CD4-positive, alpha-beta T cell treated with Interleukin-6 at 100 ng/mL for 8 hours (primary cell): ENCODE measurements around the gene PHKG1.
"Not testable (repeated sequence)": the region's sequence is repeated elsewhere in the genome, so short reads cannot be mapped to it uniquely, and the experiment has no call there.

Source experiments
- DNase-seq: peaks from one replicate; pipeline ENCODE4 v3.0.0-alpha.2; 2020; ENCODE audit warnings: mixed read lengths, low spot score

PHKG1 gene

DNA sequence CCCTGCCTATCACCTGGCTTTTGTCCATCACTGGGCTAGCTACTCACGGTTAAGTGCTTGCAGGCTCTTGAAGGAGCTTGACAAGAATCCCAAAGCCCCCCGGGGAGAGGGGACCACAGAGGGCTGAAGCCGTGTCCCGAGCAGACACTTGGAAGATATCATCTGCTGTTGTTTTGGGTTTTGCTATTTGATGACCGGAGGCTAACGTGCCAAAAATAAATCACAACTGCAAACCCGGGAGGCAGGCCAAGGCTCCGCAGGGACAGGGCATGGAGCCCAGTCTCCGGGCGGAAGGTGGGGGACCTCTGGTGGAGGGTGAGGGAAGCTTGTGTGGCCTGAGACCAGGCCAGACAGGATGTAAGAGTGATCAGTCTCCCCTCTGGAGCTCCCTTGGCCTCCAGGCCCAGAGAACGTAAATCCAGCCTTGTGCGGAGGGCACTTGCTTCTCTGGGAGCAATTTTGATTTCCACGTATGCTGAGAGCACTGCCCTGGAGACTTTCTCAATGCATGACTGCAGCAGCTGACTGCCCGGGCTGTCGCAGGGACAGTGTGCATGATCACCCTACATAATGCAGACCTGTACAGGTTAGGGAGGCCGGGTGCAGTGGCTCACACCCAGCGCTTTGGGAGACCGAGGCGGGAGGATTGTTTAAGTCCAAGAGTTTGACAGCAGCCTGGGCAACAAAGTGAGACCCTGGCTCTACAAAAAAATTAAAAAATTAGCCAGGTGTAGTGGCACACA is at the start of gene PHKG1:
PHKG1 (minus strand) TSS at position 164 of the 743 bp plus-strand sequence. CDS start 4,011 bp downstream, outside the sequence.
- DNase-seq, result no peak

DNA sequence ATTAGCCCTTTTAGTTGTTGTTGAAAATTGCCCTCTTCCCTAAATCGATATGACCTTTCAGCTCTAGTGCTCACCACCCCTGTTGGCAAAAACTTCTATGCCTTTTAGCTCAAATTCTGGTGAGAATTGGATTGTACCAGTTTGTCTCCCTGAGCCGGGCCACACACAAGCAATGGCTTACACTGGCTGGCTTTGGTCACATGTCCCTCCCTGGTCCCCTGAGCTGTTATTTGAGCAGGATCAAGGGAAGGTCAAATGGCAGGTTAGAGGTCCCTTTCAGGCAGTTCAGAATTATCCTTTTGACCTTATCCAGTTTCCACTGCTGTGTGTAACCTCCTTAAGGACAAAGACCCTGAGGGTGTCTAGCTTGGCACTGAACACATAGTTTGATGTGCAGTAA is 38.3 kb upstream of the PHKG1 start:
- not testable (repeated sequence) for DNase-seq

DNA sequence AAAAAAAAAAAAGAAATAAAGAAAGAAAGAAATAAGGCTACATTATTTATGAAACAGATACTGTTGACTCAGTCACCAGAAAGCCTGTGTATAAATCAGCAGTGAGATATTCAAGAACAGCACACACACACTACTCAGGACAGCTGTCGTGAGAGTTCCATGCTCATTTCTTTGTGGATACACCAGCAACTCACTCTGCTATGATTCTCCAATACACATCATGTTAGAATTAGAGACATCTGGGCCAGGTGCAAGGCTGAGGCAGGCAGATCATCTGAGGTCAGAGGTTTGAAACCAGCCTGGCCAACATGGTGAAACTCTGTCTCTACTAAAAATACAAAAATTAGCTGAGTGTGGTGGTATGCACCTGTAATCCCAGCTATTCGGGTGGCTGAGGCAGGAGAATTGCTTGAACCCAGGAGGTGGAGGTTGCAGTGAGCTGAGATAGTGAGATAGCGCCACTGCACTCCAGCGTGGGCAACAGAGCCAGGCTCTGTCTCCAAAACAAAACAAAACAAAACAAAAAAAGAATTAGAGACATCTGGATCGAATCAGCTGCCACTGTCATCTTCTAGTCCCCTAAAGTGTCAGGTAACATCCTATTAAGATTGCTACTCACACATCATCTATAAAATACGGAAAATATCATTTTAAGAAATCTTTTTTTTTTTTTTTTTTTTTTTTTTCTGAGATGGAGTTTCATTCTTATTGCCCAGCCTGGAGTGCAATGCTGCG is 34.7 kb upstream of the PHKG1 start:
- DNase-seq, result no peak

DNA sequence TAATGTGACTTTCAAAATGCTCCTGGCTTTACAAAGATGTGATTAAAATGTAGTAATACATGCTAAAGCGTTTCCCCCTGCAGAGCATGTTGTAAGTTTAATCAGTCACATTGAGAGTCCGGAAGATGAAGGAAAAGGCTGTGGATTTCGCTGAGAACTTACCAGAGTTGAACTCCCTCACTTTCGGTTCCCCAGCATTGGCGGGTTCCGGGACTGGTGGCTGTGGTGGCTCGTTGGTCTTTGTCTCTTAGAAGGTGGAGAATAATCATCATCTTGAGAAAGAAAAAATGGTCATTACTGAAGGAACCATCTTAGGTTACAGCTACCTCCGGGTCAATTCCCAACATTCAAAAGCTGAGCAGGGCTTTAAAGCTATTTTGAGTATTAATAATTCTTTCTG is 33.1 kb upstream of the PHKG1 start:
- no peak for DNase-seq

DNA sequence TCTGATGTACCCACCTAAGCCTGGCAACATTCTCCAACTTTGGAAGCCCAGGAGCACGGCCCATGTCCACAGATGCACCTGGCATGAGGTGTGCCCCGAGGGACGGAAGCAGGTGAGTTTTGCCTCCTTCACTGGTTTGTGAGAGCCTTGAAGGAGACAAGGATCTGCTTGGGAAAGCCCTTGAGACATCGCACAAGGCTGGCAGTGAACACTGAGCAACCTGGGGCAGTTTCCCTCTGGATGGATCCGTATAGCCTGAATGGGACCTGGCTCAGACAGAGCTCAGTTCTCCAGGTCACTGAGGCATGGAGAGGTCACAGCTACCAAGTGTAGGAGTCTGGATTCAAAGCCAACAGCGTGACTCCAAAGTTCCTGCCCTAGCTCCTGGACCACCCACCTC is 32.2 kb upstream of the PHKG1 start:
- DNase-seq, result no peak

DNA sequence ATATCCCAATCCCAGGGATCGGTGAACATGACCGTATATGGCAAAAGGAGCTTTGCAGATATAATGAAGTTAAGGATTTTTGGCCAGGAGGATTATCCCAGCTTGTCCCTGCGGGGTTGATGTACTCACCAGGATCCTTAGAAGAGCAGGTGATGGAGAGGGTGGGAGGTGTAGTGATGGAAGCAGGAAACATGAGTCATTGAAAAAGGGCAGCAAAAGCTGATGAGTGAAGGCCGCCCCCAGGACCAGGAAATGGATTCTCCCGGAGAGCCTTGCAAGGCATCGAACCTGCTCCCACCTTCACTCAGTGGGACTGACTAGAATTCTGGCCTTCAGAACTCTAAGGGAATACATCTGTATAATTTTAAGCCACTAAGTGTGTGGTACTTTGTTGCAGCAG is 28.7 kb upstream of the PHKG1 start:
- no peak for DNase-seq

DNA sequence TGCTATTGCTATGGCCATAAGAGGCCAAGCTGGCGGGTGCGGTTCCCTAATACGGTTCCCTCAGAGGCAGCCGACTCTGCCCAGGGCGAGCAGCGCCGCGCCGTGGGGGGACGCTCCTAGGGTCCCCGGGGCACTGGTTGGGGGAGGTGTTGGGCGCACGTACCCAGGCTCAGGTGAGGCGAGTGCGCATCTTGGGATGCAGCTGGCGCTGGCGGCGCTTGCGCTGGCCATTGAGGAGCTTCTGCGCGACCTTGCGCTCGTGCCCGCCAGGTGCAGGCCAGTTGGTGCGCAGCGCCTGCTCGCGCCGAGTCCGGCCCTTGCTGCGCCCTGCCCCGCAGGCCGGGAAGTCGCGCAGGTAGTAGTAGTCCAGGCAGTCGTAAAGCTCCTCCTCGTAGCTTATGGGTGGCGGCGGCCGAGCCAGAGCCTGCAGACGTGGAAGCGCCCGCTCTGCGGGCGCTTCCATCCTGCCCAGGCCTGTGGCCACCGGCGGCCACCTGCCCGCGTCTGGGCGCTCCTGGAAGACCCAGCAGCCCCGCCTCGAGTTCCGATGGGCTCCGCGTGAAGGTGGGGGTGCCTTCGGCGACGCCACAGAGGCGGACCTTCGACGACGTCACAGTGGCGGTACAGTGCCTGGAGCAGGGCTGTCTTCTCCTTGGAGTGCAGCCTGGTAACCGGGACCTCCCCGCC is 23.2 kb upstream of the PHKG1 start, which contains the start of gene NUPR2:
NUPR2 (minus strand) TSS at position 566 of the 687 bp plus-strand sequence; CDS start at position 463, 103 bp downstream.
- no peak for DNase-seq

DNA sequence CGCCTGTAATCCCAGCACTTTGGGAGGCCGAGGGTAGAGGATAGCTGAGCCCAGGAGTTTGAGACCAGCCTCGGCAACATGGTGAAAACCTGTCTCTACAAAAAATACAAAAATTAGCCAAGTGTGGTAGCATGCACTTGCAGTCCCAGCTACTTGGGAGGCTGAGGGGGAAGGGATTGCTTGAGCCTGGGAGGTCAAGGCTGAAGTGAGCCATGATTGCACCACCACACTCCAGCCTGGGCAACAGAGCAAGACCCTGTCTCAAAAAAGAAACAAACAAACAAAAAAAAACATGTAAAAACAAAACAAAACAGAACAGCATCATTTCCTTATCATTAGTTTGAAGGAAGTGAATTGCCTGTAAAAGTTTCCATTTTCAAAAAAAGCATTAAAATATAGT is 19.5 kb upstream of the PHKG1 start:
- not testable (repeated sequence) for DNase-seq

DNA sequence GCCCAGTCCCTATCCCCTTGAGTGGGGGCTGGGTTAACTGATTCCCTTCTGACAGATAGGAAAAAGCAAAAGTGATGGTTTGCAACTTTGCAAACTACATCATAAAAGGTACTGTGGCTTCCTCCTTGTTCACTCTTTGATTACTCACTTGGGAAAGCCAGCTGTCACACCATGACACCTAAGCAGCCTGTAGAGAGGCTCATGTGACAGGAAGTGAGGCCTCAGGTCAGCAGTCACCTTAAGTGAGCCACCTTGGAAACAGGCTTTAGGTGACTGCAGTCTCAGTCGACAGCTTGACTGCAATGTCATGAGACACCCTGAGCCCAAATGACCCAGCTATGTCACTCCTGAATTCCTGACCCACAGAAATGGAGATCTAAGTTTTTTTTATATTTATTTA is 17.9 kb upstream of the PHKG1 start:
- no peak for DNase-seq

DNA sequence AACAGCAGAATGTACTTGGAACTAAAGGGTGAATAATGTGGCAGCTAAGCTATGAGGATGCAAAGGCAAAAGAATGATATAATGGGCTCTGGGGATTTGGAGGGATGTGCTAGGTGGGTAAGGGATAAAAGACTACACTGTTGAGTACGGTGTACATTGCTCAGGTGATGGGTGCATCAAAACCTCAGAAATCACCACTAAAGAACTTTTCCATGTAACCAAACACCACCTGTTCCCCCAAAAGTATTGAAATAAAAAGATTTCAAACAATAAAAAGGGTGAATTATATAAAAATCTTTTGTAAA is 15.2 kb upstream of the PHKG1 start:
- no peak for DNase-seq

DNA sequence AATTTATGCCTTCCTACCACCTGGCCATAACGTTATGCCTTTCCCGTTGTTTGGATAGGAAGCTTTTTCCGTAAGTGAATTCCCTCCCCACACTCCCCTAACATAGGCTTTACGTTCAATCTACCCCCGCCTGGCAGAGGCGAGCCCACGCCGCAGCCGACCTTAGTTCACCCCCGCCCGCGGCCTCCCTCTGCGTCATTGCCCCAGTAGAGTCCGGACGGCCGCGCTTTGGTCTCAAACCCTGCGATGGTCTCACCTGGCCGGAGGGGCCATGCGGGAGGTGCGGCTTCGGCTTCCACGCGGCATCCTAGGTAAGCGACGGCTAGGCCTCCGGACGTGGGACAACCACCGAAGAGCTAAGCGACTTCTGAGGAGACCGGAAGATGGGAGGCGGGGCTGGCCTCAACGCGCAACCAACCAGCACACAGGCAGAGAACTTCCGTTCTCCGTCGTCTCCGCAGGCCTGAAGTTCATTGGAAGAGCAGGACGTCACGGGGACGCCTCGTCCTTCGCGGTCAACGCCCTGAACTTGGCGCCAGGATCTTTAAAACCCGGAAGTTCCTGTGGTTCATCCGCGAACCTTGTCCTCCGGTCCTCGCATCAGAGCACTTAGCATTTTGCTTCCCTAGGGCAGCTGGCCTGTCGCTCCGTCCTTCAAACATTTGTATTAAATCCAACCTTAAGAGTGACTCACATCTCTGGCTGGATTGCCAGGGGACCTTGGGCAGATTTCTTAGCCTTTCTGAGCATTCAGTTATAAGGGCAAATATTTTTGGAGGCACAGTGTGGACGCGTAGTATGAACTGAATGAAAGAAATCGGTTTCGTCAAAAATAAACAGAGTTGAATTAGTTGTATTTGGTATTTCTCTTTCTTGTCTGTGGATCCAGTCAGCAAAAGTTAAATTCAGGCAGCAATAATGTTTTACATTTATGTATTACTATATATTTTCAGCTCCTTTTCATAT is 13.6 kb upstream of the PHKG1 start, which contains the start of gene CHCHD2:
CHCHD2 (minus strand) TSS at position 369 of the 966 bp plus-strand sequence; CDS start at position 306, 63 bp downstream.
- peak; percentile 96 for DNase-seq

DNA sequence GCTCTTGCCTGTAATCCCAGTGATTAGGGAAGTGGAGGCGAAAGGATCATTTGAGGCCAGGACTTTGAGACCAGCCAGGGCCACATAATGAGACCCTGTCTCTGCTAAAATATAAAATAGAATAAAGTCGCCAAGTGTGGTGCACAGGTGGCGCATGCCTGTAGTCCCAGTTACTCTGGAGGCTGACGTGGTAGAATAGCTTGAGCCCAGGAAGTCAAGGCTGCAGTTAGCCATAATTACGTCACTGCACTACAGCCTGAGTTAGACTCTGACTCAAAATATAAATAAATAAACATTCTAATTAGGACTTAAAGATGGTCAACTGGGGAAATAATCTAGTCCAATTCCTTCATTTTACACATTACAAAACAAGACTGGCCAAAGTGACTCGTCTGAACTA is 12.8 kb upstream of the PHKG1 start:
- no peak for DNase-seq

DNA sequence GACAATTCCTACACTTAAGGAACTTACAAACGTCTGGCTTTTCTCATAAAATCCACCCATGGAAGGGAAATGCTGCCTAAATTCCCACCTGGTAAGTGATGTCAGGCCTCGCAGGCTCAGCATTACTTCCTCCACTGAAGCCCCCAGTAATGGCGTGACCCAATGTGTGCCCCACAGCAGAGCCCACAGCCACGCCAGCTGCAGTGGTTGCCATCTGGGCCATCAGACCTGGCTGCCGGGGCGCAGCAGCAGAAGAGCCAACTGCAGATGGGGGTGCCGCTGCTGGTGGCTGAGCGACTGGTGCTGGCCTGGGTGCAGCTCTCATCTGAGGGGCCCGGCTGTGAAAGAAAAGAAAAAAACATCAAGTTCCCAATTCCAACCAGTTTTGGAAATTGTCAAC is 11.4 kb upstream of the PHKG1 start:
- DNase-seq, result not testable (repeated sequence)

DNA sequence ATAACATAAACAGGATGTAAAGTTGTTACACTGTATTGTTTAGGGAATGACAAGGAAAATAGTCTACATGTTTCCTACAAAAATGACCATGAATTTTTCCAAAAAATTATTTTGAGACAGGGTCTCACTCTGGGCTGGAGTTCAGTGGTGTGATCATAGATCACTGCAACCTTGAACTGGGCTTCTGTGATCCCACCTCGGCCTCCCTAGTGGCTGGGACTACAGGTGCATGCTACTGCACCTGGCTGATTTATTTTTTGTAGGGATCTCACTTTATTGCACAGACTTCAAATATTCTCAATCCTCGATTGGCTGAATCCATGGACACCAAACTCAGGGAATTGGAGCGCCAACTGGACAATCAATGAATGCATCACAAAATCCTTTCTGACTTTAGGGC is 6.9 kb upstream of the PHKG1 start:
- DNase-seq, result no peak

DNA sequence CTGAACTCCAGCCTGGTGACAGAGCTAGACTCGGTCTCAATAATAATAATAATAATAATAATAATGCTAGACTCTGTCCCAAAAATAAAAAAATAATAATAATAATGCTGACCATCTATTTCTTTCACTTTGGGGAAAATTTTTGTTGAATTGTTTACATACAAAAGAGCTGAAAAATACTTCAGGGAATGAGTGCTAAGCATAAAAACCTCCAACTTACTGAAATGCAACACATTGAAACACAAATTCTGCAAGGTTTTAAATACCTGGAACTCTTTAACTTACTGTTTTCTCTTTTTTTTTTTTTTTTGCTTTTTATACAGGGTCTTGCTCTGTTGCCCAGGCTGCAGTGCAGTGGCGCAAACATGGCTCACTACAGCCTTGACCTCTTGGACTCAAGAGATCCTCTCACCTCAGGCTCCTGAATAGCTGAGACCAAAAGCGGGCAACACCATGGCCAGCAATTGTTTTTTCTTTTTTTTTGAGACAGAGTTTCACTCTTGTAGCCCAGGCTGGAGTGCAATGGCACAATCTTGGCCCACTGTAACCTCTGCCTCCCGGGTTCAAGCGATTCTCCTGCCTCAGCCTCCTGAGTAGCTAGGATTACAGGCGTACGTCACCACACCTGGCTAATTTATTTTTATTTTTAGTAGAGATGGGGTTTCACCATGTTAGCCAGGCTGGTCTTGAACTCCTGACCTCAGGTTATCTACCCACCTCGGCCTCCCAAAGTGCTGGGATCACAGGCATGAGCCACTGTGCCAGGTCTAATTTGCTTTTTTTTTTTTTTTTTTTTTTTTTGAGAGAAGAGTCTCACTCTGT is 5.6 kb upstream of the PHKG1 start:
- not testable (repeated sequence) for DNase-seq

DNA sequence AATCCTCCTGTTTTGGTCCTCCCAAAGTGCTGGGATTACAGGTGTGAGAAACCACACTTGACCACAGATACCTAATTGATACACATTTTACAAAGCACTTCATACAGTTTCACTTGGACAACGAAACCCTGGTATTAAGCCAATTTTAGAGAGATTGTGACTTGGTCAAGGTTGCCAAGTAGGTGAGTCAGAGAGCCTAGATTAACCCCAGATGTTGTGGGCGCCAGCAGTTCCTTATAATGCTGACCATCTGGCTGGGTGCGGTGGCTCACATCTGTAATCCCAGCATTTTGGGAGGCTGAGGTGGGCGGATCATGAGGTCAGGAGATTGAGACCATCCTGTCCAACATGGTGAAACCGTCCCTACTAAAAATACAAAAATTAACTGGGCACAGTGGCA is 4.9 kb upstream of the PHKG1 start:
- no peak for DNase-seq

DNA sequence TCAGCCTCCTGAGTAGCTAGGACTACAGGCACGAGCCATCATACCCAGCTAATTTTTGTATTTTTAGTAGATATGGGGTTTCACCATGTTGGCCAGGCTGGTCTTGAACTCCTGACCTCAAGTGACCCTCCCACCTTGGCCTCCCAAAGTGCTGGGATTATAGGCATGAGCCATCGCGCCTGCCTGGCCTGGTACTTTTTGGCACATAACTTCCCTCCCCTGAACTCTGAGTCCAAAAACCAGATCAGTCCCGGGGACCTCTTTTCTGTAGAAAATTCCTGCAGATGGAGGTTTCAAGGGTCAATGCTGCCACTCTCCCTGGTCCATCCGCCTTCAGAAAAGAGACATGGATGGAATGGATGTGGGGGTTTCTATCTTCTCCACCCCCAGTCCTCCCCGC is 364 bp downstream of the PHKG1 start:
- DNase-seq, result not testable (repeated sequence)

DNA sequence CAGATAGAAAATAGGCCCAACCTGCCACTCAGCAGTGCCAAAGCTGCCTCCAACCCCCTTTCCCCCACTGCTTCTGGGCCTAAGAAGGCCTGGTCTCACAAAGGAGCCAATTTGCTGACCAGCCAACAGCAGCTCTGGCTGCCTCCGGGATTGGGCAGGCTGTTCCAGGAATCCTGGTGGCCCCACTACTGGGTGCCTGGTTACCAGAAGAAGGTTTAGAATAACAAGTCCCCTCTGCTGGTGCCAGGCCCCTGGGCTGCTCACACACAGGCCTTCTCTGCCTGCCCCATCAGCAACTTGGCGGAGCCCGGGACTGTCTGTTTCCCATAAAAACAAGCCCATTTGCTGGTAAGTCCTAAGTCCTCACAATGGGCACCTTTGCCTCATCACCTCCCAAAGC is 1.2 kb downstream of the PHKG1 start:
- DNase-seq, result no peak

DNA sequence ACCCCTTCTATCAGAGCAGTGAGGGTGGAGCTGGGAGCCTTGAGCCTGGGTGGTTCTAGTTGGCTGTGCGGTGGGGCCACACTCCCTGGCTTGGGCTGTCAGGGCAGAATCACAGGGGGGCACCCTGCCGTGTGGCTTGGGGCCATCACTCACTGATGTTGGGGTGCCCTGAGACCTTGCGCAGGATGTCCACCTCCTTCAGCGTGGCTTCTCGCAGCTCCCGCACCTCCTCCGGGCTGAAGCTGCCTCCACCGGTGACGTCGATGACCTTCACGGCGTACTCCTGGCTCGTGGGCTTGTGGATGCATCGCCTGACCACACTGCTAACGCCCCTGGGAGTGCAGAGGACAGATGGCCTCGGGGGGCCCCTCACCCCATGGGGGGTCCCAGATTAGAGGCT is 5.3 kb downstream of the PHKG1 start:
- no peak for DNase-seq

DNA sequence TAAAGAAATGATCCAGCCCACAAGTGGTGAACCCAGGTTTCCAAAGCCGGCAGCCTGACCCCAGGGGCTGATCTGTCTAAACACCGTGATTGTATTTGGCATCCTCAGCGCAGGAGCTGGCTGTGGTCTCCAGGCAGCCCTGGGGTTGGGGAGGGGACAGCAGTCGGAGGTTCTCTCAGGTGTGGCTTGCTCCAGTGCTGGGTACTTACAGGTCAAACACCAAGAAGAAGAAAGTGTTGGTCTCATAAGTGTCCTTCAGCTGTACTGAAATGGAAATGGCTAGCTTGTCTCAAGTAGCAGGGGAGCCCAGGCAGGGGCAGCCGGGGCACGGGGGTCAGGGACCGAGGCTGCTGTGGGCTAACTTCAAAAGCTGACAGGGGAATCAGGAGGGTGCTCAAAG is 6.0 kb downstream of the PHKG1 start:
- DNase-seq, result no peak
